CD4-positive, alpha-beta T cell treated with Interleukin-4 for 1 hour (primary cell): ENCODE data around the gene CACNG8.
A peak's percentile ranks its signal among the peaks of the same experiment; 100 is the strongest.

Experiments
- DNase-seq, 2 donors: peaks; one replicate each; pipeline ENCODE4 v3.0.0-alpha.2; 2020 to 2022

CACNG8 gene

DNA sequence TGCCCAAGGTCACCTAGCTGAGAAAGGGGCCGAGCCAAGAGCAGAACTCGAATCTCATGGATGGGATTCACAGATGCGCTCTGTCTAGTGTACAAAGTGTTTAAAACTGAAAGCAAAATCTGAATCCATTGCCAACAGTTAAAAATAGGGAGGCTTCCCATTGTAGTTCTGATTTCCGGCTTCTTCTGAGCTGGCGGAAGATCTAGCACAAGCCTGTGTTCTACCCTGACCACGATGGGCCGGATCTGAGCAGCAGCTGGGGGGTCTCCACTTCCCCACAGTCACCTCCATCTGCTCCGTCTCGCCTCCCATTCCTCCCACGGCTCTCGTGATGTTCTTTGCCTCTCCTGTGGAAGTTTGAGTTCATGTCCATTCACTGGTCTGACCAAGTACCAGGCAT, 2.4 kb downstream of the CACNG8 start:
- no peak for DNase-seq

DNA sequence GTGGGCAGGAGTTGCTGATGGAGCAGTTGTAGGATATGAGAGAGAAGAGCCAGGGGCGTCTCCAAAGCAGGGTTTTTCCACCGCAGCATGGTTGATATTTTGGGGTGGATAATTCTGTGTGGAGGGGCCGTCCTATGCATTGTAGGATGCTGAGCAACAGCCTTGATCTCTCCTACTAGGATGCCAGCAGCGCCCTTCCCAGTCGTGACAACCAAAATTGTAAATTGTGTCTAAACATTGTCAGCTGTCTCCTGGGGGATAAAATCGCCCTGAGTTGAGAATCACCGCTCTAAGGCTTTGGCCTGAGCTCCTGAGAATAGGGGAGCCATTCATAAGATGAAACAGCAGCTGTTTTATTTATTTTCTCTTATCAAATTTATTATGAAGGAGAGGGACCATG, 4.2 kb downstream of the CACNG8 start:
- DNase-seq, result no peak

- no peak for DNase-seq
Measured at GRCh38 chr19:53969366-53969765, 6.6 kb downstream of the CACNG8 start.

- no peak for DNase-seq
Measured at GRCh38 chr19:53971673-53972072, 8.9 kb downstream of the CACNG8 start.

GRCh38 chr19:53977429-53977990, 14.8 kb downstream of the CACNG8 start:
- DNase-seq, result peak; percentile 73

- peak; percentile 47 to 76 for DNase-seq
Measured at GRCh38 chr19:53977991-53978731, 15.4 kb downstream of the CACNG8 start.

DNA sequence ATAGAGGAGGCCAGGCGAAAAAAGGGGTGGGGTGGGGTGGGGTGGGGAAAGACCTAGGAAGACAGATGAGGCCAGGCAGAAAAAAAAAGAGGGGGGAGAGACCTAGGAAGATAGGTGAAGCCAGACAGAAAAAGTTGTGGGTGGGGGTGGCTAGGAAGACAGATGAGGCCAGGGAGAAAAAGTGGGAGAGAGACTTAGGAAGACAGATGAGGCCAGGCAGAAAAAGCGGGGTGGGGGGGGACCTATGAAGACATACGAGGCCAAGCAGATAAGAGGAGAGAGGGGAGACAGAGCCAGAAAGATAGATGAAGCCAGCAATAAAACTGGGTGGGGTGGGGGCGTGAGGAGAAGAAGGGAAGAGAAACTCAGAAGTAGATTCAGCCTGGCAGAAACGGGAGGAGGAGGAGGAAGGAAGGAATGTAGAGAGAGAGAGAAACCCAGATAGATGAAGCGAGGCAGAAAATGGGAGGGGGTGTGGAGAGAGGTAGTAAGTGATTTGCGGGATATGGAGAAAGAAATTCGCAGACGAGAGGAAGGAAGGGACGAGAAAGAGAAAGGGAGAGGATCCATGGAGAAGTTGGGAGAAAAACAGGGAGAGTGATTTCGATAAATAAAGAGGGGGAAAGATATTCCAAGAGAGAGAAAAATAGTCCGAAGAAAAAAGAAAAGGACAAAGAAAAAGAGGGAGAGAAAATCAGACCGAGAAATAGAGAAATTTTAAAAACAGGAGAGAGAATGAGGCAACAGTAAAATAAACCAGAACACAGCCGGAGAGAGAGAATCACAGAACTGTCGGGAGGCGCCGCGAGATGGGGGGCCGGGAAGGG, 16.5 kb downstream of the CACNG8 start:
- DNase-seq, result no peak

- no peak for DNase-seq
Measured at GRCh38 chr19:53980539-53981375, 18.0 kb downstream of the CACNG8 start.

GRCh38 chr19:53981376-53981951, 18.7 kb downstream of the CACNG8 start:
- DNase-seq, result no peak

- no peak for DNase-seq
Measured at GRCh38 chr19:53982001-53982451, 19.3 kb downstream of the CACNG8 start.

GRCh38 chr19:53982611-53983010, 19.9 kb downstream of the CACNG8 start:
- DNase-seq, result peak; percentile 14 to 29

DNA sequence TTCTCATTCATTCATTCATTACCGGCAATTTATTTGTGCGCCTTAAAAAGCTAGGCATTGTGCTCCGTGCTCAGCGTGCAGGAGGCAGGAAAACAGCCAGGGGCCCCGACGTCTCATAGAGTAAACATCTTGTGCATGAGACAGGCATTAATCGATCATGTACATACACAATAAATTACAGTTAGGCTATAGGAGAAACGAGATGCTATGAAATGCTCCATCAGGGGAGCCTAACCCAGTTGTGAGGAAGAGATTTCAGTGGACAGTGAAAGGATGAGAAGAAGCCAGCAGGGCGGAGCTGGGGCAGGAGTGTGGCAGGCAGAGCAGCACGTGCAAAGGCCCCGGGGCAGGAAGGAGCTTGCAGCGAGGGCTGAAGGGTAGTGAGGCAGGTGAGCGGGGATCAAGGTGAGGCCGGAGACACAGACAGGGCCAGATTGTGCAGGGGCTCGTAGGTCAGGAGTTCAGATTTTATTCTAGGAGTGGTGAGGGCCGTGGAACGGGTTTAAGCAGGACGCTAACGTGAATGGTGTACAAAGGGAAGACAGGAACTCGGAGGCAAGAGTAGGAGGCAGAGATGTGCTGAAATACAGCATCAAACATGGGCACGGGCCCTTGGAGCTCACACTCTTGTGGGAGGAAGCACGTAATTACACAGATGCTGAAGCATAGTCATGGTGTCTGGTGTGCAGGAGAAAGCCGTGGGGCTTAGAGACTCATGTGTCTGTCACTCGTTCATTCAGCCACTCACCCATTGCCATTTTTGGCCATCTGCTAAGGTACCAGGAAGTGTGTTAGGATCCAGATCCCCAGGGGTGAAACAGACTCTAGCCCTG, 20.9 kb downstream of the CACNG8 start:
- DNase-seq, result no peak

DNA sequence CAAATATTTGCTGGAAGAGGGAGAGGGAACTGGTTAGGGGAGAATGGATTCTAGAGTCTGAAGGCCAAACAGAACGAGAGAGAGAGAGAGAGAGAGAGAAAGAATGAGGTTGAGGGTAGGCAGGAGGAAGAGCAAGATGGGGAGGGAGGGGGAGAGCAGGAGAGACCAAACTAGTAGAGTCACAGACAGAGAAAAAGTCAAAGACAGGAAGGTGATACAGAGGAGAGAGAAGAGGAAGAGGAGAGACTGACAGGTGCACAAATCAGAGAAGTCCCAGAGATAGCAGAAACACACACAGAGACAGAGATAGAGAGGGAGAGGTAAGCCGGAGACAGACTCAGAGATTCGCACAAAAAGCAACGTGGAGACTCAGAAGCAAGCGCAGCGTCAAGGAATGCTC, 23.1 kb downstream of the CACNG8 start:
- DNase-seq, result no peak

GRCh38 chr19:53988981-53989380, 26.2 kb downstream of the CACNG8 start:
- no peak for DNase-seq

DNA sequence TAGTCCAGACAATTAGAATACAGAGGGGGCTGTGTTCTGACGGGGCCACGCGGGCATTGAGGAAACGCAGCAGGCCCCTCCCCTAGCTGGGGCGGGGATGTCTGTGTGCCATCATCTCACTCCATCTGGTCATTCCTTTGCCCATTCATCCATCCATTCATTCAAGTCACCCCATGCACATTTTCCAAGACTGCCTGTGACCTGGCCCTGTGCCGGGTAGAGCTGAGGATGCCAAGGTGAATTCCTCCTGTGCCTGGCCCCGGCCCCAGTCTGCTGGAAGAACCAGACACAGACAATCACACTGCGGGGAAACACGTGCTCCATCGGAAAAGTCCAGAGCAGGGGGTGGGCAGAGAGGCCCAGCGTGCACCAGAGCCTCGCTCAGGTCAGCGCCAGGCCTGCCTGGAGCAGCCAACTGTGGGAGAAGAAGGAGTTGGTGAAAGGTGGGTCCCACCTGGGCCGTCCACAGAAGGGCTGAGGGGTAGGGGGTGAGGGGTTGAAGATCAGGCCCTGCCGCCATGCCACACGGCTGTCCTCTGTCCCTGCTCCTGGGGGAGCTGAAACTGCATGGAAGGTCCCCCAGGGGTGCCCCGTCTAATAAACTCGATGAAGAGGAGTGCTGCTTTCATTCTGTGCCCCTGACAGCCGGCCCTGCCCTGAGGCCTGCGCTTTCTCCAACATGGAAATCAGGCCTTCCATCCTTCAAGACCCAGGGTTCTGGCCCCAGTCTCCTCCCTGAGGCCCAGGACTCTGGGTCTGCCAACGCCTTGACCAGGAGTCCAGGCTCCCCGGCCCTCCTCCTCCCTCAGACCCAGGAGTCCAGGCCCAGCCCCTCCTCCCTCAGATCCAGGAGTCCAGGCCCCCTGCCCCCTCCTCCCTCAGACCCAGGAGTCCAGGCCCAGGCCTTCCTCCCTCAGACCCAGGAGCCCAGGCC, 27.1 kb downstream of the CACNG8 start:
- DNase-seq, result no peak

DNA sequence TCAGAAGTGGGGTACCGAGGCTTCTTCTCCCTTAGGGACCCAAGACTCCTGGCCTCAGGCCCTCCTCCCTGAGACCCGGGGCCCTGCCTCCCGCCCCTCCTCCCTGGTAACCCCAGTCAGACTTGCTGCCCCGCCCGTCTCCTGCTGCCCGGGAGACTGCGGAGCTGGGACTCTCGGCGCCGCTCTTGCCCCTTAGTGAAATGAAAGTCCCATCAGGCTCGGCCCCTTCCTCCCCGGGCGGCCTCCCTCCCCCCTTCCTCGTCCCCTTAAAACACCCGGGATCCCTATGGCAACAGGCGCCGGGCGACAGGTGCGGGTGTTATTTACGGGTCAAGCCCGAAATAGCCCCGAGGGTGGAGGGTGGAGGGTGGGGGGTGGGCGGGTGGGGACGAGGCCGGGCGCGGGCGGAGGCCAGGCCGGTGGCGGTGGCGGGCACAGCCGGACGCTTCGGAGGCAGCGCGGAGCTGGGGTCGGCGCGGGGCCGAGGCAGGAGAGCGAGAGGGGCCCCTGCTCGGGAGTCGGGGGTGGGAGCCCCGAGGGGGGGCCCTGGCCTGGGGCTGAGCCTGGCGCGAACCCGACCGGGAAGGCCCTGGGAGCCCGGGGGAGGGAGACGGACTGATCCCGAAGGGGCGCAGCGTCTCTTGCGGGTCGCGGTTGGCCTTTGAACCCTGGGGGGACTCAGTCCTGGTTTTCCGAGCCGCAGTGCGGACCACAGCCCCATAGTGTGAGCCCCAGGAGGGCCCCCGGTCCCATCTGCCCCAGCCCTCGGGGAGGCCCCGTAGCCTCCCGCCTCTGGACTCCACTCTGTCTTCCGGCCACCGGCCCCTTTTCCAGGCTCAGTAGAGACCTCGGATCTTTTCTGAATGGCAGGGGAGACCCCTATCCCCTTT, 28.7 kb downstream of the CACNG8 start, which contains the start of gene CACNG6:
Gene CACNG6 (plus strand): TSS at position 414 of the 890 bp plus-strand sequence. CDS start 1,241 bp downstream, outside the sequence.
- peak in 1 of 2 donors; percentile 18 for DNase-seq

DNA sequence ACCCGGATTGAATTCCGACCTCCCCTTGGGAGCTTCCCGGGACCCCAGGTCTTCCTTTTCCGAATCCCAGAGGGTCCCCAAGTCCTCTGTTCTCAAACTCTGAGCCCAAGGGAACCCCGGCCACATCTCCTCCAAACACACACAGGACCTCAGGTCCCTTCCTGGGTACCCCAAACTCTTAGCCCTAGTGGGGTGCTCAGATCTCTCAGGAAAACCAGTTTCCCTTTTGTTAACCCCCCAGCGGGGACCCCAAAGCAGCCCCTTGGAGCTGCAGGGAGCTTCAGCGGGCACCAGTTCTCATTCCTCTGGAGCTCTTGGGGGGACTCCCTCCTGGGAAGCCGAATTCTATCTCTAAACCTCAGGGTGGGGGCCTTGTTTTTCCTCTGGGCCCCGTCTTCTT, 29.5 kb downstream of the CACNG8 start:
- DNase-seq, result no peak

DNA sequence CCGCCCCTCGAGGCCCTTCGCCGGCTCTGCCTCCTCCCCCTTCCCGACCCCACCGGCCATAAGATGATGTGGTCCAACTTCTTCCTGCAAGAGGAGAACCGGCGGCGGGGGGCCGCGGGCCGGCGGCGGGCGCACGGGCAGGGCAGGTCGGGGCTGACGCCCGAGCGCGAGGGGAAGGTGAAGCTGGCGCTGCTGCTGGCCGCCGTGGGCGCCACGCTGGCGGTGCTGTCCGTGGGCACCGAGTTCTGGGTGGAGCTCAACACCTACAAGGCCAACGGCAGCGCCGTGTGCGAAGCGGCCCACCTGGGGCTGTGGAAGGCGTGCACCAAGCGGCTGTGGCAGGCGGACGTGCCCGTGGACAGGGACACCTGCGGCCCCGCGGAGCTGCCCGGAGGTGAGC, 30.1 kb downstream of the CACNG8 start:
- DNase-seq, result no peak

GRCh38 chr19:53993448-53993847, 30.7 kb downstream of the CACNG8 start:
- no peak for DNase-seq
